Nephron (organoid): ENCODE data around the gene TECTA.

Source experiments
- H3K27ac Mint-ChIP-seq, 3 experiments: 2 replicates each; pipeline ENCODE4 v1.8.0; 2020; ENCODE audit warnings: mixed read lengths in 3 of 3, mild to moderate bottlenecking in 2 of 3, moderate library complexity in 1 of 3
- H3K27me3 Mint-ChIP-seq: 2 replicates; pipeline ENCODE4 v1.8.0; 2021; ENCODE audit warnings: low read depth, mild to moderate bottlenecking, moderate library complexity, mixed read lengths
- H3K36me3 Mint-ChIP-seq: 2 replicates; pipeline ENCODE4 v1.8.0; 2020; ENCODE audit warnings: low read depth, mixed read lengths
- H3K4me1 Mint-ChIP-seq: 2 replicates; pipeline ENCODE4 v1.8.0; 2020; ENCODE audit warnings: mixed read lengths
- H3K4me3 Mint-ChIP-seq, 3 experiments: 2 replicates each; pipeline ENCODE4 v1.8.0; 2020; ENCODE audit warnings: mild to moderate bottlenecking in 3 of 3, mixed read lengths in 3 of 3, moderate library complexity in 2 of 3
- H3K9me3 Mint-ChIP-seq: 2 replicates; pipeline ENCODE4 v1.8.0; 2020; ENCODE audit warnings: mixed read lengths
- CTCF ChIP-seq, 3 experiments: fragments of 200-600 bp; sonication (generic); IDR thresholded peaks; one replicate each; pipeline ENCODE4 v1.5.0; 2021; ENCODE audit warnings: antibody characterized with exemption in 3 of 3; ENCODE audit not compliant: unreplicated experiment in 3 of 3

Gene TECTA

GRCh38 chr11:121145826-121146225 lies 44.8 kb downstream of the TECTA start:
- peaks cover 6% of the 10 kb centered on the region for H3K27me3 Mint-ChIP-seq
- no peak overlapping the region for H3K4me3 Mint-ChIP-seq
- H3K36me3 Mint-ChIP-seq = no peaks in the 10 kb centered on the region
- peaks cover 4% of the 10 kb centered on the region for H3K9me3 Mint-ChIP-seq
- TF ChIP-seq CTCF (IDR thresholded peaks at IDR 0.05; ENCODE audit: unreplicated experiment in 3 of 3) = no peak
- peaks cover 6% of the 10 kb centered on the region for H3K4me1 Mint-ChIP-seq
- H3K27ac Mint-ChIP-seq = no peak overlapping the region

GRCh38 chr11:121149116-121149515 lies 48.1 kb downstream of the TECTA start:
- Mint-ChIP-seq H3K4me3 (no peak overlapping the region), H3K9me3 (peaks cover 4% of the 10 kb centered on the region), H3K27ac (no peak overlapping the region), H3K36me3 (peaks cover 4% of the 10 kb centered on the region), H3K4me1 (peaks cover 6% of the 10 kb centered on the region), H3K27me3 (no peaks in the 10 kb centered on the region)
- no peak for TF ChIP-seq CTCF (IDR thresholded peaks at IDR 0.05; ENCODE audit: unreplicated experiment in 3 of 3)

- no peak for TF ChIP-seq CTCF (IDR thresholded peaks at IDR 0.05; ENCODE audit: unreplicated experiment in 3 of 3)
- Mint-ChIP-seq H3K4me1 (no peaks in the 10 kb centered on the region), H3K27ac (no peak overlapping the region), H3K36me3 (peaks cover 4% of the 10 kb centered on the region), H3K27me3 (no peaks in the 10 kb centered on the region), H3K9me3 (peaks cover 4% of the 10 kb centered on the region), H3K4me3 (no peak overlapping the region)
Measured at GRCh38 chr11:121151207-121151688, 50.2 kb downstream of the TECTA start.

- H3K27me3 Mint-ChIP-seq = no peaks in the 10 kb centered on the region
- no peaks in the 10 kb centered on the region for H3K4me1 Mint-ChIP-seq
- peaks cover 4% of the 10 kb centered on the region for H3K36me3 Mint-ChIP-seq
- no peak for TF ChIP-seq CTCF (IDR thresholded peaks at IDR 0.05; ENCODE audit: unreplicated experiment in 3 of 3)
- no peak overlapping the region for H3K27ac Mint-ChIP-seq
- no peak overlapping the region for H3K4me3 Mint-ChIP-seq
- peaks cover 4% of the 10 kb centered on the region for H3K9me3 Mint-ChIP-seq
Measured at GRCh38 chr11:121152764-121153163, 51.7 kb downstream of the TECTA start.

GRCh38 chr11:121153472-121153871 lies 52.4 kb downstream of the TECTA start:
- peaks cover 4% of the 10 kb centered on the region for H3K36me3 Mint-ChIP-seq
- no peak for TF ChIP-seq CTCF (IDR thresholded peaks at IDR 0.05; ENCODE audit: unreplicated experiment in 3 of 3)
- H3K27ac Mint-ChIP-seq = no peak overlapping the region
- peaks cover 4% of the 10 kb centered on the region for H3K9me3 Mint-ChIP-seq
- no peaks in the 10 kb centered on the region for H3K27me3 Mint-ChIP-seq
- no peaks in the 10 kb centered on the region for H3K4me1 Mint-ChIP-seq
- H3K4me3 Mint-ChIP-seq = no peak overlapping the region

- no peak for TF ChIP-seq CTCF (IDR thresholded peaks at IDR 0.05; ENCODE audit: unreplicated experiment in 3 of 3)
- H3K9me3 Mint-ChIP-seq = peaks cover 4% of the 10 kb centered on the region
Measured at GRCh38 chr11:121154486-121155314, 53.7 kb downstream of the TECTA start.

More at GRCh38 chr11:121154486-121155314, 53.7 kb downstream of the TECTA start:
- H3K4me3 Mint-ChIP-seq = no peak overlapping the region
- H3K27ac Mint-ChIP-seq = no peak overlapping the region
- no peaks in the 10 kb centered on the region for H3K4me1 Mint-ChIP-seq
- peaks cover 6% of the 10 kb centered on the region for H3K36me3 Mint-ChIP-seq
- H3K27me3 Mint-ChIP-seq = no peaks in the 10 kb centered on the region
